HFF-Myc (cell line): ENCODE data around the gene PDE3B.

Experiments used
- DNase-seq: peaks from one replicate; pipeline ENCODE4 v3.0.0-alpha.2; 2011; ENCODE audit warnings: low read depth; ENCODE audit errors: extremely low read depth
- H3K4me3 ChIP-seq: replicated peaks from 2 replicates; pipeline ENCODE4 v1.5.1; 2011; ENCODE audit warnings: low read depth, mild to moderate bottlenecking, control low read depth, low read length
- TF ChIP-seq, protein P1 (sequence below): IDR thresholded peaks from 2 replicates; pipeline ENCODE4 v1.5.1; 2012; ENCODE audit warnings: mild to moderate bottlenecking, low read depth, low read length, control low read depth; ENCODE audit errors: missing control alignments

PDE3B gene

DNA sequence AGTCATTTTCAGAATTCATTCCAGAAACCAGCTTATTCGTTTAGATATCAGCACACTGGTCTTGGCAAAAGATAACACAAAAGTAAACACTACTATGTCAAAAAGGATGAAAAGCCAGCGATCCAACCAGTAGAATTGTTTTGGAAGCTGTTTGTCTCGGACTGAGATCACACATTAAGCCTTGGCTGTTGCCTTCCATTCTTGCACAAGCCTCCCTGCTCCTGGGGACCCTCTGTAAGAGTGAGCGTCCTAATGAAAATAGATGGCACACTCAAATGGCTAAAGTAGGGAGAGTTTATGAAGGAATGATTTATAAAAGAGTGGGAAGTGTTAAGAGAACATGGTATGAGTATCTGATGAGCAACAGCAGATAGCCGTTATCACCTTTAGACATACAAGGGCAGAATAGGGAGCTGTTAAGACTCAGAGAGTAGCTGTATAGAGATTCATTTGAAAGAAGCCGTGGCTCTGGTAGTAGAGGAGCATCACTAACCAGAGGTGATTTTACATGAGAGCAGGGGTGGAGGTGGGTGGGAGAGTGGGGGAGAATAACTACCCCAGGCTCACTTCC, 25.2 kb downstream of the PDE3B start:
- DNase-seq = no peak
- no peak overlapping the region for H3K4me3 ChIP-seq
- TF ChIP-seq, protein P1, sequence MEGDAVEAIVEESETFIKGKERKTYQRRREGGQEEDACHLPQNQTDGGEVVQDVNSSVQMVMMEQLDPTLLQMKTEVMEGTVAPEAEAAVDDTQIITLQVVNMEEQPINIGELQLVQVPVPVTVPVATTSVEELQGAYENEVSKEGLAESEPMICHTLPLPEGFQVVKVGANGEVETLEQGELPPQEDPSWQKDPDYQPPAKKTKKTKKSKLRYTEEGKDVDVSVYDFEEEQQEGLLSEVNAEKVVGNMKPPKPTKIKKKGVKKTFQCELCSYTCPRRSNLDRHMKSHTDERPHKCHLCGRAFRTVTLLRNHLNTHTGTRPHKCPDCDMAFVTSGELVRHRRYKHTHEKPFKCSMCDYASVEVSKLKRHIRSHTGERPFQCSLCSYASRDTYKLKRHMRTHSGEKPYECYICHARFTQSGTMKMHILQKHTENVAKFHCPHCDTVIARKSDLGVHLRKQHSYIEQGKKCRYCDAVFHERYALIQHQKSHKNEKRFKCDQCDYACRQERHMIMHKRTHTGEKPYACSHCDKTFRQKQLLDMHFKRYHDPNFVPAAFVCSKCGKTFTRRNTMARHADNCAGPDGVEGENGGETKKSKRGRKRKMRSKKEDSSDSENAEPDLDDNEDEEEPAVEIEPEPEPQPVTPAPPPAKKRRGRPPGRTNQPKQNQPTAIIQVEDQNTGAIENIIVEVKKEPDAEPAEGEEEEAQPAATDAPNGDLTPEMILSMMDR = no peak

DNA sequence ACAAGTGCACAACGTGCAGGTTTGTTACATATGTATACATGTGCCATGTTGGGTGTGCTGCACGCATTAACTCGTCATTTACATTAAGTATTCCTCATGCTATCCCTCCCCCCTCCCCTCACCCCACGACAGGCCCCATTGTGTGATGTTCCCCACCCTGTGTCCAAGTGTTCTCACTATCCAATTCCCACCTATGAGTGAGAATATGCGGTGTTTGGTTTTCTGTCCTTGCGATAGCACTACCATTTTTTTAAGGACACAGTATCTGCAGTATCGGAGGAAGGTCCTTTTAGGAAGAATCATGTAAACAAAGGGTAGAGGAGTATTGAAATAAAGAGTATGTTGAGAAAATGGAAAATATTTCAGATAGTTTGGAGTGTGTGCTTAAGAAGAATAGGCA, 25.9 kb downstream of the PDE3B start:
- DNase-seq = no peak
- TF ChIP-seq, protein P1 = no peak
- H3K4me3 ChIP-seq = no peak overlapping the region

DNA sequence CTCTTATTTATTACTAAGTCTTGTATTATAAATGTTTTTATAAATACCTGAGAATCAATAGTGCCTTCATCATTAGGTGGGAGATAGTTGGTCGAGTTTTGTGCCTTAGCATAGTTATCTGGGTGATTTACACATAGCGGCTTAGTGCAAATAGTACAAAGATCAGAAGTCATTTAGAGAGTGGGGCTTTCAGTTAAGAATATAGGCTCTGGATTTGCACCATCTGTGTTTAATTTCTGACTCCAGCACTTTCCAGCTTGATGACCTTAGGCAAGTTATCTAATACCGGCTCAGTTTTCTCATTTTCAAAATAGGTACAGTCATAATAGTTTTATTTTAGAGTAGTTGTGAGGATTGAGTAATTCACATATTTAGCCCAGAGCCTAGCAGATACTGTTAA, 26.4 kb downstream of the PDE3B start:
- H3K4me3 ChIP-seq = no peak overlapping the region
- no peak for DNase-seq
- TF ChIP-seq, protein P1 = no peak

DNA sequence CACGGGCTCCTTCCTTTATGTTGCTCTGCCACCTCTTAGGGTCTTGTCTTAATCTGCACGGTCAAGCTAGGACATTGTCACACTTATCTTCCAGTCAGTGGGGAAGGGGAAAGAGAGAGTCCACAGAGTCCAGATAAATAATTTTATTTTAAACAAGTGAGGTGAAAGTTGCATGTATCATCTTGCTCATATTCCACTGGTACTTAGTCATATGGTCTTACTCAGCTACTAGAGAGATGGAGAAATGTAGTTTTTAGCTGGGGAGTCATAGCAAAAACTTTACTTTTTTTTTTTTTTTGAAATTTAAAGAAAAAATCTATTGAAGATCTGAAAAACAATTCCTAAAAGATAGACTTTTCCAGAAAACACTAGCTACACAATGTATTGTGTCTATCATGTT, 29.0 kb downstream of the PDE3B start:
- TF ChIP-seq, protein P1 = no peak
- H3K4me3 ChIP-seq = no peak overlapping the region
- no peak for DNase-seq

DNA sequence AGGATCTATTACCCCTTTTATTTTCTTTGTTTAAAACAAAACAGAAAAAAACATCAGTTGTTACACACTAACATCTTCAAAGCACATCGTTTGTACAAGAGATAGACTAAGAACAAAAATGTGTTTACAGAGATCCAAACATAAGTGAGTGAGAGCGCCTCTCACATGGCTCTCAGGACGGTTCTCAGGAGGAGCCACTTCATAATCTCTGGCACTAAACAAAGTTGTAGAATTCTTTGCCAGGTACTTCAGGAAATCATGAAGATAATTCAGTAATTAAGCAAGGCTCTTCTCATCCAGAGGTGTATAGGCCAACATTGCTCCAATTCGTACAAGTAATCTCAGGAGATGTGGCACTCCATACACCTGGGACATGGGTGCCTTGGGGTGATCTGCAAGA, 29.8 kb downstream of the PDE3B start:
- no peak for DNase-seq
- no peak overlapping the region for H3K4me3 ChIP-seq
- TF ChIP-seq, protein P1 = no peak

DNA sequence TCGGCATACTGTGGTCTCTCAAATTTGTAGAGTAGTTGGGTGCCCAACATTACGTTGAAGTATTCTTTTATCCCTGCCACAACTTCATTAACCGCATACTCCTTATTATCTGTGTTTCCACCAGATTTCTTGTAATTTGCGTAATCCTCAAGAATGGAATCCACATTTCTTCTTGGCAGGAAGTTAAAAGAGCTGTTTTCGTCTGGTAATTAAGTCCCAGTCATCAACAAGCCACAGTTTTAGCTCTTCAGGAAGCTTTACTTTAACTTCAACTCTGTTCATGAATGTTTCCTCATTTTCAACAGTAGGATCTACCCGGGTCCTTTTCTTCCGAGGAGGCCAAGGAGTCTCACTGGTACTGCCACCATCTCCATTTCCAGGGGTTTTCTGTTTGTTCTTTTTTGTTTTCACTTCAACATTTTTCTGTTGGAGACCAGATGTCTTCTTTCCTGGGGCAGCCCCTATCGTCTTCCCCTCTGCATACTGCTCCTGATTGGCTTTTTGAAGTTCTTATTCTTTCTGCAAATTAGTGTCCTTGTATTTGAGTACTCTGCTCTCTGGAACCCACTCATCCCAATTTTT, 30.3 kb downstream of the PDE3B start:
- no peak for DNase-seq
- TF ChIP-seq, protein P1 = no peak

DNA sequence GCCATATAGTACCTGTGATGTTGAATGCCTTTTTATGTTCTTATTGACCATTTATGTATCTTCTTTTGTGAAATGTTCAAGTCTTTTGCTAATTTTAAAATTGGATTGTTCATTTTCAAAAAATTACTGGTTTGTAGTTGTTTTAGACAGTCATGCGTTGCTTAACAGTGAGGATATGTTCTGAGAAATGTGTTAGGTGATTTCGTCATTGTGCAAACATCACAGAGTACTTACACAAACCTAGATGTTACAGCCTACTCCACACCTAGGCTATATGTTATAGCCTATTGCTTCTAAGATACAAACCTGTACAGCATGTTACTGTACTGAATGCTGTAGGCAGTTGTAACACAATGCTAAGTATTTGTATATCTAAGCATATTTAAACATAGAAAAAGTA, 32.5 kb downstream of the PDE3B start:
- DNase-seq = no peak
- no peak overlapping the region for H3K4me3 ChIP-seq
- TF ChIP-seq, protein P1 = no peak

More for the DNA sequence above, 30.3 kb downstream of the PDE3B start:
- no peak overlapping the region for H3K4me3 ChIP-seq
